Endothelial cell of umbilical vein (primary cell): ENCODE results near the gene MAPKAPK2. TPM values are rescaled to one million over a fixed set of nuclear protein-coding genes. Genes with fewer than 3 reads are reported as not detected.

Experiments
- BruUV-seq: library from RNA; stranded (reverse); fragments of 400-500 nt; replicated peaks from 2 replicates; lab custom pipeline; 2021; lab: Mats Ljungman, UMichigan
- CTCF ChIA-PET: fragments of 300-600, 350-600 bp; sonication (Branson Sonifier 250); formaldehyde crosslinking; loops from one replicate; lab custom pipeline; 2021; ENCODE audit warnings: antibody characterized with exemption, inconsistent platforms; lab: Charles Lee
- POLR2A ChIA-PET: fragments of 300-600, 350-600 bp; sonication (Branson Sonifier 250); formaldehyde crosslinking; loops from one replicate; lab custom pipeline; 2021; ENCODE audit warnings: antibody characterized with exemption, inconsistent platforms; lab: Charles Lee
- DNase-seq: peaks from one replicate; pipeline ENCODE4 v3.0.0-alpha.2; 2011; ENCODE audit warnings: low read depth, low spot score
- FAIRE-seq: peaks from 2 replicates; lab custom pipeline; 2011; peaks lifted over from hg19 to GRCh38; lab: Jason Lieb, UNC
- H2AFZ ChIP-seq: 2 replicates; pipeline ENCODE4 v1.6.0; 2012; ENCODE audit warnings: low read depth, low read length, control low read depth, inconsistent platforms
- H3K27ac ChIP-seq: 2 replicates; pipeline ENCODE4 v1.5.1; 2011; ENCODE audit warnings: low read depth, mild to moderate bottlenecking, control low read depth, low read length, moderate library complexity; ENCODE audit not compliant: insufficient read depth
- H3K27me3 ChIP-seq, 2 experiments: 2 replicates each; pipeline versions ENCODE4 v1.6.0 to v1.6.1; 2011; ENCODE audit warnings: low read length in 2 of 2, mixed read lengths in 1 of 2; ENCODE audit not compliant: control insufficient read depth in 2 of 2, insufficient read depth in 2 of 2
- H3K36me3 ChIP-seq, 2 experiments: 2 replicates in 1 of 2; 3 replicates in 1 of 2; pipeline ENCODE4 v1.5.1; 2011; ENCODE audit warnings: low read length in 2 of 2, mild to moderate bottlenecking in 1 of 2, moderate library complexity in 1 of 2; ENCODE audit not compliant: control insufficient read depth in 2 of 2, insufficient read depth in 2 of 2; ENCODE audit errors: extremely low read depth in 1 of 2
- H3K4me1 ChIP-seq: 3 replicates; pipeline ENCODE4 v1.5.1; 2011; ENCODE audit warnings: mild to moderate bottlenecking, low read length; ENCODE audit not compliant: control insufficient read depth, insufficient read depth; ENCODE audit errors: extremely low read depth
- H3K4me2 ChIP-seq: 2 replicates; pipeline ENCODE4 v1.6.1; 2011; ENCODE audit warnings: low read length, control low read depth, mixed read lengths; ENCODE audit not compliant: insufficient read depth
- H3K4me3 ChIP-seq, 3 experiments: fragments of 200-600 bp in 1 of 3; sonication (generic), shearing (Covaris generic) in 1 of 3; replicated peaks in 1 of 3; 2 replicates each; pipeline ENCODE4 v1.5.1; 2011 to 2016; ENCODE audit warnings: control low read depth in 3 of 3, low read length in 3 of 3, mild to moderate bottlenecking in 2 of 3, inconsistent platforms in 1 of 3, low read depth in 1 of 3, moderate library complexity in 1 of 3; ENCODE audit not compliant: insufficient read depth in 1 of 3
- H3K79me2 ChIP-seq: 2 replicates; pipeline ENCODE4 v1.6.0; 2012; ENCODE audit warnings: low read length, inconsistent platforms; ENCODE audit not compliant: control insufficient read depth, insufficient read depth
- H3K9ac ChIP-seq: replicated peaks from 2 replicates; pipeline ENCODE3; 2011; ENCODE audit warnings: low read length, control low read depth; ENCODE audit not compliant: insufficient read depth; ENCODE audit errors: extremely low read depth
- H3K9me1 ChIP-seq: replicated peaks from 3 replicates; pipeline ENCODE4 v1.6.0; 2011; ENCODE audit warnings: mild to moderate bottlenecking, low read length; ENCODE audit not compliant: control insufficient read depth, insufficient read depth; ENCODE audit errors: extremely low read depth
- H3K9me3 ChIP-seq: replicated peaks from 2 replicates; pipeline ENCODE4 v1.5.1; 2012; ENCODE audit warnings: low read length, inconsistent platforms; ENCODE audit not compliant: control insufficient read depth, insufficient read depth
- H4K20me1 ChIP-seq: replicated peaks from 2 replicates; pipeline ENCODE3; 2011; ENCODE audit warnings: mild to moderate bottlenecking, low read length; ENCODE audit not compliant: control insufficient read depth, insufficient read depth; ENCODE audit errors: extremely low read depth
- CTCF ChIP-seq, 2 donors: IDR thresholded peaks; 1 replicate in 1 of 2; 2 replicates in 1 of 2; pipeline ENCODE4 v1.5.1; 2011; ENCODE audit warnings: low read length in 2 of 2, mild to moderate bottlenecking in 2 of 2, moderate library complexity in 2 of 2, control low read depth in 1 of 2, inconsistent platforms in 1 of 2, low read depth in 1 of 2; ENCODE audit not compliant: insufficient read depth in 1 of 2; ENCODE audit errors: extremely low read depth in 1 of 2
- EZH2 ChIP-seq: IDR thresholded peaks from 2 replicates; pipeline ENCODE4 v1.6.1; 2012; ENCODE audit warnings: borderline replicate concordance, low read depth, mild to moderate bottlenecking, moderate library complexity, low read length, inconsistent platforms; ENCODE audit not compliant: severe bottlenecking
- GATA2 ChIP-seq: IDR thresholded peaks from 2 replicates; pipeline ENCODE4 v1.7.0; 2011; ENCODE audit warnings: low read depth, mild to moderate bottlenecking, moderate library complexity, mixed read lengths, low read length; ENCODE audit not compliant: insufficient read length, insufficient read depth
- MAX ChIP-seq: IDR thresholded peaks from 2 replicates; pipeline ENCODE4 v1.6.1; 2011; ENCODE audit not compliant: insufficient read depth, insufficient read length
- MYC ChIP-seq: IDR thresholded peaks from one replicate; pipeline ENCODE4 v1.6.1; 2011; ENCODE audit warnings: mild to moderate bottlenecking, low read depth, low read length
- POLR2AphosphoS5 ChIP-seq: IDR thresholded peaks from 2 replicates; pipeline ENCODE4 v1.6.1; 2012; ENCODE audit warnings: low read depth, mild to moderate bottlenecking, control low read depth, low read length, moderate library complexity; ENCODE audit not compliant: insufficient read depth
- dilution Hi-C: fragments of 300-500 bp; cut with MboI; formaldehyde crosslinking; loops from one replicate; pipeline ENCODE4 v1.15.0; 2019; ENCODE audit warnings: low sequenced_read_pairs; ENCODE audit not compliant: extremely low pct_ligation_motif_present
- intact Hi-C: fragments of 100-400 bp; cut with micrococcal nuclease; formaldehyde crosslinking; loops from one replicate; pipeline ENCODE4 v1.10.0; 2022
- polyA plus RNA-seq, 4 experiments: library from polyadenylated mRNA; depleted of rRNA in 3 of 4; stranded (reverse) in 3 of 4; unstranded in 1 of 4; fragments of >200 nt; gene quantifications; 2 replicates each; pipeline versions ENCODE4 v1.2.1 to v1.2.3, GENCODE V29; 2011 to 2012; ENCODE audit warnings: missing spikeins in 1 of 4
- total RNA-seq: library from RNA; stranded (reverse); gene quantifications from 2 replicates; pipeline ENCODE4 v1.2.3, GENCODE V29; 2021

Gene MAPKAPK2
- total and polyA plus RNA-seq, 2 donors (not counting 3 experiments of a cell fraction or from before 2014, with no cell fraction given): 52.9 to 69.1 TPM

GRCh38 chr1:206657751-206658150, 27.0 kb upstream of the MAPKAPK2 start:
- no peak overlapping the region for H3K27ac ChIP-seq
- no TSS peak for BruUV-seq
- no peak overlapping the region for H2AFZ ChIP-seq
- peaks cover 21 to 25% of the 10 kb centered on the region in 2 experiments for H3K27me3 ChIP-seq
- H3K9me1 ChIP-seq: no peaks in the 10 kb centered on the region
- H3K36me3 ChIP-seq: no peaks in the 10 kb centered on the region
- no peak overlapping the region for H3K9ac ChIP-seq
- H3K4me1 ChIP-seq: no peaks in the 10 kb centered on the region
- dilution Hi-C loops: no loop called here
- DNase-seq: no peak
- FAIRE-seq: no peak
- H3K9me3 ChIP-seq: no peaks in the 10 kb centered on the region
- TF ChIP-seq MYC: no peak
- no peak for TF ChIP-seq MAX
- no peak for TF ChIP-seq GATA2
- no peak for TF ChIP-seq POLR2AphosphoS5
- TF ChIP-seq CTCF (IDR thresholded peaks at IDR 0.05; ENCODE audit: extremely low read depth in 1 of 2, insufficient read depth in 1 of 2, low read depth in 1 of 2, low read length in 2 of 2): no peak
- TF ChIP-seq EZH2: no peak
- H3K79me2 ChIP-seq: no peaks in the 10 kb centered on the region
- intact Hi-C loops: loop anchor here (1.0 kb wide), 1 partner anchor 23 kb away; no protein-coding TSS in a partner anchor
- H3K4me3 ChIP-seq: no peak overlapping the region
- H3K4me2 ChIP-seq: no peak overlapping the region
- ChIA-PET CTCF (interaction anchor here (0.8 to 15.0 kb wide), 17 partner anchors 7 to 325 kb away, joined by 3 to 663 read pairs (median 5); partner anchors contain the start of genes DYRK3, EIF2D and RASSF5), POLR2A (no interaction called here)
- no peaks in the 10 kb centered on the region for H4K20me1 ChIP-seq
